ENCODE measurements around the gene FBLN2.

FBLN2 gene

GRCh38 chr3:13619661-13620230 is 70.8 kb downstream of the FBLN2 start:
- Histone ChIP-seq H3K27ac (ENCODE audit: low read length) (no peak overlapping the region), H3K4me3 (ENCODE audit: low read length) (no peak overlapping the region), H3K36me3 (ENCODE audit: control insufficient read depth, low read depth, low read length) (no peaks in the 10 kb centered on the region), H3K9ac (ENCODE audit: low read length) (no peak overlapping the region), H3K9me3 (ENCODE audit: control insufficient read depth, low read depth, low read length) (no peaks in the 10 kb centered on the region), H3K4me1 (ENCODE audit: control insufficient read depth, low read depth, low read length) (no peaks in the 10 kb centered on the region), H3K27me3 (ENCODE audit: control insufficient read depth, insufficient read depth, low read length) (no peaks in the 10 kb centered on the region)

DNA sequence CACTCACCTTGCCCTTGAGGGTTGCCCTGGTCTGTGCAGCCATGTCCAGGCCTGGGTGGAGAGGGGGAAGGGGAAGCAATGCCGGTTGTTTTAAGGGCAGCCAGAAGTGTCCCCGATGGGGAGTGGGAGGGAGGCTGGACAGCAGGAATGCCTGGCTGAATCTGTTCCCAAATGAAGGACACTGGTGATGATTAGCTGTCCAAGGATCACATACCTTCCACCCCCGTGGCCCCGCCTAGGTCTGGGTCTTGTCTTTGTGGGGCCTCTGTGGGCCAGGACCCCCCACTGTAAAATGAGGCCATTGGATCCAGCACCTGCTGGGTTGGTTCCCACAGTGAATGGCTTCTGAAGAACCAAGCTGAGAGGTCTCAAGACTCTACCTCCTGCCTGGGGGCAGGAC is 71.4 kb downstream of the FBLN2 start:
- H3K4me1 ChIP-seq (ENCODE audit: control insufficient read depth, low read depth, low read length) = no peaks in the 10 kb centered on the region
- H3K27ac ChIP-seq (ENCODE audit: low read length) = no peak overlapping the region
- H3K9me3 ChIP-seq (ENCODE audit: control insufficient read depth, low read depth, low read length) = no peaks in the 10 kb centered on the region
- no peak overlapping the region for H3K4me3 ChIP-seq (ENCODE audit: low read length)
- no peaks in the 10 kb centered on the region for H3K27me3 ChIP-seq (ENCODE audit: control insufficient read depth, insufficient read depth, low read length)
- no peak overlapping the region for H3K9ac ChIP-seq (ENCODE audit: low read length)
- no peaks in the 10 kb centered on the region for H3K36me3 ChIP-seq (ENCODE audit: control insufficient read depth, low read depth, low read length)

- Histone ChIP-seq H3K4me3 (ENCODE audit: low read length) (no peak overlapping the region), H3K9me3 (ENCODE audit: control insufficient read depth, low read depth, low read length) (no peaks in the 10 kb centered on the region), H3K36me3 (ENCODE audit: control insufficient read depth, low read depth, low read length) (no peaks in the 10 kb centered on the region), H3K27me3 (ENCODE audit: control insufficient read depth, insufficient read depth, low read length) (no peaks in the 10 kb centered on the region), H3K27ac (ENCODE audit: low read length) (no peak overlapping the region), H3K9ac (ENCODE audit: low read length) (no peak overlapping the region), H3K4me1 (ENCODE audit: control insufficient read depth, low read depth, low read length) (no peaks in the 10 kb centered on the region)
Observed at GRCh38 chr3:13620776-13621365, 71.9 kb downstream of the FBLN2 start.

- no peaks in the 10 kb centered on the region for H3K9me3 ChIP-seq (ENCODE audit: control insufficient read depth, low read depth, low read length)
- H3K36me3 ChIP-seq (ENCODE audit: control insufficient read depth, low read depth, low read length) = no peaks in the 10 kb centered on the region
- H3K27me3 ChIP-seq (ENCODE audit: control insufficient read depth, insufficient read depth, low read length) = no peaks in the 10 kb centered on the region
- H3K4me1 ChIP-seq (ENCODE audit: control insufficient read depth, low read depth, low read length) = no peaks in the 10 kb centered on the region
- H3K4me3 ChIP-seq (ENCODE audit: low read length) = no peak overlapping the region
- no peak overlapping the region for H3K9ac ChIP-seq (ENCODE audit: low read length)
- no peak overlapping the region for H3K27ac ChIP-seq (ENCODE audit: low read length)
Observed at GRCh38 chr3:13621381-13622221, 72.7 kb downstream of the FBLN2 start.

- Histone ChIP-seq H3K4me1 (ENCODE audit: control insufficient read depth, low read depth, low read length) (no peaks in the 10 kb centered on the region), H3K9me3 (ENCODE audit: control insufficient read depth, low read depth, low read length) (no peaks in the 10 kb centered on the region), H3K9ac (ENCODE audit: low read length) (no peak overlapping the region), H3K36me3 (ENCODE audit: control insufficient read depth, low read depth, low read length) (no peaks in the 10 kb centered on the region), H3K27ac (ENCODE audit: low read length) (no peak overlapping the region), H3K4me3 (ENCODE audit: low read length) (no peak overlapping the region), H3K27me3 (ENCODE audit: control insufficient read depth, insufficient read depth, low read length) (no peaks in the 10 kb centered on the region)
Observed at GRCh38 chr3:13622356-13622755, 73.4 kb downstream of the FBLN2 start.

DNA sequence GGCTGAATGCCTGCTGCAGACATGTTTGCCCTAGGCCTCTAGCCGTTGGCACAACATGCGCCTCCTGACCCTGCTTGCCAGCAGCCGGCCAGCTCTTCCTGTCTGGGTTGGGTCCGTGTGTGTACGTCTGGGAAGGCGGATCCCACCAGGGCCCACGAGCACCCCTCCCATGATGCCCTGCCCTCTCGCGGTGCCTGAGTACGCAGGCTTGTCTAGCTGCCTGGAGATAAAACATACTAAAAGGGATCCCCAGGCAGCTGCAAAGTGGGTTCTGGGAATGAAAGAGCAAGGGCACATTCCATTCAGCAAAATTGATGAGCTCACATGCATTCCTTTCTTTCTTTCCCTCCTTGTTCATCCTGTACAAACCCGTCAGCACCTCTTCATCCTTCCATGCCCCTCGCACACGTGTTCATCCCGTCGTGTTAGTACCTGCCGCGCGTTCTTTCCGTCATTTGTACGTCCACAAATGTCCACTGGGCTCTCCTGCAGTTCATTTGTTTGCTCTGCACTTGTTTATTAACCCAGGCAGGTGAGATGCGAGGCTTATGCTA is 74.3 kb downstream of the FBLN2 start:
- no peaks in the 10 kb centered on the region for H3K9me3 ChIP-seq (ENCODE audit: control insufficient read depth, low read depth, low read length)
- no peaks in the 10 kb centered on the region for H3K36me3 ChIP-seq (ENCODE audit: control insufficient read depth, low read depth, low read length)
- H3K4me1 ChIP-seq (ENCODE audit: control insufficient read depth, low read depth, low read length) = no peaks in the 10 kb centered on the region
- H3K4me3 ChIP-seq (ENCODE audit: low read length) = no peak overlapping the region
- H3K27me3 ChIP-seq (ENCODE audit: control insufficient read depth, insufficient read depth, low read length) = no peaks in the 10 kb centered on the region
- no peak overlapping the region for H3K27ac ChIP-seq (ENCODE audit: low read length)
- no peak overlapping the region for H3K9ac ChIP-seq (ENCODE audit: low read length)

- Histone ChIP-seq H3K36me3 (ENCODE audit: control insufficient read depth, low read depth, low read length) (no peaks in the 10 kb centered on the region), H3K9me3 (ENCODE audit: control insufficient read depth, low read depth, low read length) (no peaks in the 10 kb centered on the region), H3K9ac (ENCODE audit: low read length) (no peak overlapping the region), H3K27me3 (ENCODE audit: control insufficient read depth, insufficient read depth, low read length) (no peaks in the 10 kb centered on the region), H3K4me1 (ENCODE audit: control insufficient read depth, low read depth, low read length) (no peaks in the 10 kb centered on the region), H3K4me3 (ENCODE audit: low read length) (no peak overlapping the region), H3K27ac (ENCODE audit: low read length) (no peak overlapping the region)
Observed at GRCh38 chr3:13624021-13624420, 75.1 kb downstream of the FBLN2 start.

- H3K27me3 ChIP-seq (ENCODE audit: control insufficient read depth, insufficient read depth, low read length) = no peaks in the 10 kb centered on the region
- H3K4me3 ChIP-seq (ENCODE audit: low read length) = no peak overlapping the region
- H3K9ac ChIP-seq (ENCODE audit: low read length) = no peak overlapping the region
- H3K4me1 ChIP-seq (ENCODE audit: control insufficient read depth, low read depth, low read length) = no peaks in the 10 kb centered on the region
- no peaks in the 10 kb centered on the region for H3K36me3 ChIP-seq (ENCODE audit: control insufficient read depth, low read depth, low read length)
- no peak overlapping the region for H3K27ac ChIP-seq (ENCODE audit: low read length)
- no peaks in the 10 kb centered on the region for H3K9me3 ChIP-seq (ENCODE audit: control insufficient read depth, low read depth, low read length)
Observed at GRCh38 chr3:13624671-13625125, 75.8 kb downstream of the FBLN2 start.

DNA sequence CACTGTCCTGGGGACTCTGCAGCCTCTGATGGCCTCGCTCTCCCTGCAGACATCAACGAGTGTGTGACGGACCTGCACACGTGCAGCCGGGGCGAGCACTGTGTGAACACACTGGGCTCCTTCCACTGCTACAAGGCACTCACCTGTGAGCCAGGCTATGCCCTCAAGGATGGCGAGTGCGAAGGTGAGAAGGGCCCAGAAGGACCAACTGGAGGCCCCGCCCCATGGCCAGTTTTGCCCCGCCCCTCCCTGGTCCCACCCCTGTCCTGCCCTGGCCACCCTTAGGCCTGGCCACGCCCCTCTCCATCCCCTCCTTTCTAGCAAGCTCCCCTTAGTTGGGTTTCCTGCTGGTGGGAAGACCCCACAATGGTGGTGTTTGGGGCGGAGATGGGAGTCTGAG is 77.5 kb downstream of the FBLN2 start:
- H3K9ac ChIP-seq (ENCODE audit: low read length) = no peak overlapping the region
- no peaks in the 10 kb centered on the region for H3K27me3 ChIP-seq (ENCODE audit: control insufficient read depth, insufficient read depth, low read length)
- H3K4me1 ChIP-seq (ENCODE audit: control insufficient read depth, low read depth, low read length) = no peaks in the 10 kb centered on the region
- H3K36me3 ChIP-seq (ENCODE audit: control insufficient read depth, low read depth, low read length) = no peaks in the 10 kb centered on the region
- no peaks in the 10 kb centered on the region for H3K9me3 ChIP-seq (ENCODE audit: control insufficient read depth, low read depth, low read length)
- no peak overlapping the region for H3K4me3 ChIP-seq (ENCODE audit: low read length)
- H3K27ac ChIP-seq (ENCODE audit: low read length) = no peak overlapping the region

DNA sequence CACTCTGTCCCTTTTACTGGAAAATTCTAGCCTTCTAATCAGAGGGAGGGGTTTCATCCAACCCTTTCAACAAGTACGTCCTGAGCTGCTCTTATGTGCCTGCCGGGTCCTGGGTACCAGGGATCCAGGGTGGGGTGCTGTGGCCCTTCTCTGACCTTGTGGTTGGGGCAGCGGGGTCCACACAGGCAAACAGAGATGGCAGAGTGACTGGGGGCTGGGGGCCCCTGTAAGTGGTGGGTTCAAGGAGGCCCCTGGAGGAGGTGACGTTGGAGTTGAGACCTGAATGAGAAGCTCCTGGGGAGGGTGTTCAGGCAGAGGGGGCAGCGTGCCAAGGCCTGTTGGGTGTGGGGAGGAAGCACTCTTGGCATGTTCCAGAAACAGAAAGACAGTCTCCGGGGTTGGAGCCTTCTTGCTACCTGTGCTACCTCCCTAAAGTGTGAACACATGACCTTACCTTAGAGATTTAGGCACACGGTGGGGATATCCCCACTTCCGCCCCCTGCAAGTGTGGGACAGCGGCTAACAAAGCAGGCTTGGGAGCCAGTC is 78.1 kb downstream of the FBLN2 start:
- H3K4me1 ChIP-seq (ENCODE audit: control insufficient read depth, low read depth, low read length) = no peaks in the 10 kb centered on the region
- H3K36me3 ChIP-seq (ENCODE audit: control insufficient read depth, low read depth, low read length) = no peaks in the 10 kb centered on the region
- no peak overlapping the region for H3K27ac ChIP-seq (ENCODE audit: low read length)
- no peaks in the 10 kb centered on the region for H3K27me3 ChIP-seq (ENCODE audit: control insufficient read depth, insufficient read depth, low read length)
- no peak overlapping the region for H3K4me3 ChIP-seq (ENCODE audit: low read length)
- no peak overlapping the region for H3K9ac ChIP-seq (ENCODE audit: low read length)
- H3K9me3 ChIP-seq (ENCODE audit: control insufficient read depth, low read depth, low read length) = no peaks in the 10 kb centered on the region

GRCh38 chr3:13627681-13628080 is 78.8 kb downstream of the FBLN2 start:
- H3K9me3 ChIP-seq (ENCODE audit: control insufficient read depth, low read depth, low read length) = no peaks in the 10 kb centered on the region
- no peaks in the 10 kb centered on the region for H3K36me3 ChIP-seq (ENCODE audit: control insufficient read depth, low read depth, low read length)

More at GRCh38 chr3:13627681-13628080, 78.8 kb downstream of the FBLN2 start:
- no peak overlapping the region for H3K27ac ChIP-seq (ENCODE audit: low read length)
- H3K27me3 ChIP-seq (ENCODE audit: control insufficient read depth, insufficient read depth, low read length) = no peaks in the 10 kb centered on the region
- H3K4me3 ChIP-seq (ENCODE audit: low read length) = no peak overlapping the region
- no peaks in the 10 kb centered on the region for H3K4me1 ChIP-seq (ENCODE audit: control insufficient read depth, low read depth, low read length)
- H3K9ac ChIP-seq (ENCODE audit: low read length) = no peak overlapping the region
